ENCODE results near the gene MKRN3. TPM values are rescaled to one million over a fixed set of nuclear protein-coding genes. Genes with fewer than 3 reads are reported as not detected.

MKRN3 gene
- 1 to 10 TPM in 2 of 6 donors, under 1 TPM in 2, not detected in 2; 0.15 to 1.8 (median 0.94) TPM for polyA plus RNA-seq (ENCODE audit: low read depth in 6 of 6)

DNA sequence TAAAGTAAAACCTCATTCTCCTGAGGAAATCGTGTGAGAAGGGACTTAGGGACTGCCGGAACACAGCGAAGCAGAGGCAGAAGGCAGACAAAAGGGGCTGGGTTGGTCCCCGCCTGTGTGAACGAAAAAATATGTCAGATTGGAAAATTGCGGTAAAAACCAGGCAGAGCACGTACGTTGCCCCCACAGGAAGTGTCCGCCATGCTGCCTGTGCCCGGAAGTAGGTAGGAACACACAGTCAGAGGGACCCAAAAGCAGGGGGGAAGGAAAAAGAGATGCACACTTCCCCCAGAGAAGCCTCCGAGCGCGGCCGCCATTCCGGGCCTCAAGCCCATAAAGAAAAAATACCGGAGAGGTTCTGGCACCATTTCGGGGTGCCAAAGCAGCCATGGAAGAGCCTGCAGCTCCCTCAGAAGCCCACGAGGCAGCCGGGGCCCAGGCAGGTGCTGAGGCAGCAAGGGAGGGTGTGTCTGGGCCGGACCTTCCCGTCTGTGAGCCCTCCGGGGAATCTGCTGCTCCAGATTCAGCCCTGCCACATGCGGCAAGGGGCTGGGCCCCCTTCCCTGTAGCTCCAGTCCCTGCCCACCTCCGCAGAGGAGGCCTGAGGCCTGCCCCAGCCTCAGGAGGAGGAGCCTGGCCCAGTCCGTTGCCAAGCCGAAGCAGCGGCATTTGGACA is at the start of gene MKRN3:
MKRN3 (plus strand) TSS at position 280 of the 676 bp plus-strand sequence; CDS start at position 389, 109 bp downstream.
- H3K4me1 Mint-ChIP-seq = no peaks in the 10 kb centered on the region
- H3K27me3 Mint-ChIP-seq = peaks cover 0 to 8% (median 7%) of the 10 kb centered on the region in 3 donors
- DNase-seq = no peak
- peaks cover 0 to 5% (median 0%) of the 10 kb centered on the region in 7 donors for H3K9me3 Mint-ChIP-seq
- ATAC-seq (ENCODE audit: low read depth in 2 of 2) = peak in 1 of 2 donors; percentile 32
- peak within 1 kb of the TSS in 7 of 8 donors; percentile 28 to 86 (median 77) for H3K4me3 Mint-ChIP-seq
- peak within 1 kb of the TSS in 2 of 6 donors; percentile 26 to 82 for H3K27ac Mint-ChIP-seq
- H3K36me3 Mint-ChIP-seq = no peaks in the 10 kb centered on the region

DNA sequence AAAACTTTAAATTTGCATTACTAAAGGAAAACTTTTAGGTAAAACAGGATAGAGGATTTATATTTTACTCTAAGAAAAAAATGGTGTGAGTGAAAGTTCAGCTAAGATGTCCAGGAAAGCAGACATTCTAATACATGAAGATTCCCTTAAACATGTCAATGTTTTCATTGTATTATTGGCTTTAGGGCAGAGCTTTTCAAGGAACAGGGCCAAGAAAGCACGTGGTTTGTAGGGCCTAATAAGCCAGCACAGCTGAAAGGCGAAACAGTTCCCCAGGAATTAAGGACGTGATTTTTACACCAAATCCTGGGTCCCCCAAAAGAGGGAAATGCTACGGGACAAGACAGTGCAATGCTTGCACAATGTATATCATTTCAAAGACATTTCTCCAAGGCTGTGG is 48.6 kb upstream of the MKRN3 start:
- Mint-ChIP-seq H3K27ac (no peak overlapping the region), H3K9me3 (peaks cover 0 to 4% (median 1%) of the 10 kb centered on the region in 7 donors), H3K4me3 (no peak overlapping the region), H3K4me1 (no peaks in the 10 kb centered on the region), H3K36me3 (no peaks in the 10 kb centered on the region), H3K27me3 (peaks cover 0 to 7% (median 0%) of the 10 kb centered on the region in 3 donors)
- DNase-seq (no peak), ATAC-seq (ENCODE audit: low read depth in 2 of 2) (no peak)

DNA sequence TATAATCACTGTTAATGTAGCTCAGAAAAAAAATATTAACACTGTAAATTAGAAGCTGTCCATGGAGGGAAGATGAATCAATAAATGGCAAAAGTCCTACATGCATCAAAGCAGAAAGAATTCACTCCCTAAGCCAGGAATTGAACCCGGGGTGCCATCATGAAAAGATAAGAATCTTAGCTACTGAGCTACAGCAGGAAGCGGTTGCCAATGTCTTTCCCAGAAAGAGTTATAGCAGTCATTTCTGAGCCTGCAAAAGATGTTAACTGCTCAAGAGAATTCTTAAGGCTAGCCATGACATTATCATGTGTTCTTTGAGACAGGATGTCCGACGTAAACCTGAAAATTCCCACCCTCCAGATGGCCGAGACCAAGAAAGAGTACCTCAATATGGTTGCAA is 47.4 kb upstream of the MKRN3 start:
- no peak for ATAC-seq (ENCODE audit: low read depth in 2 of 2)
- no peak overlapping the region for H3K4me3 Mint-ChIP-seq
- H3K9me3 Mint-ChIP-seq = peaks cover 0 to 4% (median 1%) of the 10 kb centered on the region in 7 donors
- no peaks in the 10 kb centered on the region for H3K36me3 Mint-ChIP-seq
- peaks cover 0 to 7% (median 0%) of the 10 kb centered on the region in 3 donors for H3K27me3 Mint-ChIP-seq
- H3K27ac Mint-ChIP-seq = no peak overlapping the region
- H3K4me1 Mint-ChIP-seq = no peaks in the 10 kb centered on the region
- no peak for DNase-seq

DNA sequence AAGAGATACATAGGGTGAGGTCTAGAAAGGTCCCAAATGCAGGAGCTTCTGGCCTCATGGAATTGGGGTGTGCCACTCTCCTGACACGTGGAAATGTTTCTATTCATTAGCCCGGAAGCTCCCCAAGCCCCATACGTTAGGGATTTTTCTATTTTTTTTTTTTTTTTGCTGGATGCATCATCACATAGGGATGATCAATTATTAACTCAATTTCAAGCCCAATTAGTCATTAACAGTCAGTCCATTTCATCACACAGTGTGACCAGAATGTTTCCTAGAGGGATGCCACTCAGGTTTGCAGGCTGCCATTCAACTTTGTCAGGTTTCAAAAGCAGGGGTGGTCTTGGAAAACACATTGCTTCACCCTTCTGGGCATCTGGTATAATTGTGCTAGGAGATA is 40.7 kb upstream of the MKRN3 start:
- Mint-ChIP-seq H3K4me1 (no peaks in the 10 kb centered on the region), H3K27me3 (no peaks in the 10 kb centered on the region), H3K9me3 (peaks cover 0 to 2% (median 0%) of the 10 kb centered on the region in 7 donors), H3K4me3 (no peak overlapping the region), H3K27ac (no peak overlapping the region), H3K36me3 (no peaks in the 10 kb centered on the region)
- ATAC-seq (ENCODE audit: low read depth in 2 of 2) (no peak), DNase-seq (no peak)

DNA sequence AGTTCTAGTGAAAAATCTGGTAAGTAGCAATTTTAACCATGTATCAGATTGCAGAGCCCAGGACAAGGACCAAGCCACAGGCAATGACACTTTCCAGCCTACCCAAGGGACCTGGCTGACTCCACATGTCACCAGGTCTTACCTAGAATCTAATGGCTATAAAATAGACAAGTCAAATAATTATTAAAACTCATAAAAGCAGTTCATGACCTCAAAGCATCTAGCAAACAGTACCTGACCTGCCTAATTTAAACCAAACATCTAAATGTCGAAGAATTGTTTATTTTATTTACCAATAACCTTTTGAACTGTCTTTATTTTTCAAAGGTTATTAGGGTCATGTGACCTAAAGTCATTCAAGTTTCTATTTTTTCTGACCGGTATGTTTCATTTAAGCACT is 35.6 kb upstream of the MKRN3 start:
- no peak for ATAC-seq (ENCODE audit: low read depth in 2 of 2)
- Mint-ChIP-seq H3K9me3 (peaks cover 0 to 12% (median 0%) of the 10 kb centered on the region in 7 donors), H3K4me3 (no peak overlapping the region), H3K4me1 (no peaks in the 10 kb centered on the region), H3K36me3 (no peaks in the 10 kb centered on the region), H3K27ac (no peak overlapping the region), H3K27me3 (no peaks in the 10 kb centered on the region)
- DNase-seq = no peak

DNA sequence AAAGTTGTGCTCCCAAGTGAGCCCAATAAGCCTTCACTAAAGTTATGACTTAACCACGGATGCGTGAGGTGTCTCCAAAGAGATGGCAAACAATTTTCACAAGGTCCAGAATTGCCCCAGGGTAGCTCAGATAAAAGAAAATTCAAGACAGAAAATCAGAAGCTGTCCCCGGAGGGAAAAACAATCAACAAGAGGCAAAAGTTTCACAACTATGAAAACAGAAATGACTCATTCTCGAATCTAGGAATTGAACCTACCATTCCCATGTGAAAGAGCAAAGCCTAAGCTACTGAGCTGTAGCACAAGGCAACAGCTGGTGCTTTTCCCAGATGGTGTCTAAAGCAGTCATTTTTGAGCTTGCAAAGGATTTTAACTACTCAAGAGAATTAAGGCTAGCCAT is 33.5 kb upstream of the MKRN3 start:
- no peak for DNase-seq
- Mint-ChIP-seq H3K27ac (no peak overlapping the region), H3K9me3 (peaks cover 0 to 20% (median 6%) of the 10 kb centered on the region in 7 donors), H3K4me1 (no peaks in the 10 kb centered on the region), H3K27me3 (no peaks in the 10 kb centered on the region), H3K36me3 (no peaks in the 10 kb centered on the region), H3K4me3 (no peak overlapping the region)
- ATAC-seq (ENCODE audit: low read depth in 2 of 2) = no peak

DNA sequence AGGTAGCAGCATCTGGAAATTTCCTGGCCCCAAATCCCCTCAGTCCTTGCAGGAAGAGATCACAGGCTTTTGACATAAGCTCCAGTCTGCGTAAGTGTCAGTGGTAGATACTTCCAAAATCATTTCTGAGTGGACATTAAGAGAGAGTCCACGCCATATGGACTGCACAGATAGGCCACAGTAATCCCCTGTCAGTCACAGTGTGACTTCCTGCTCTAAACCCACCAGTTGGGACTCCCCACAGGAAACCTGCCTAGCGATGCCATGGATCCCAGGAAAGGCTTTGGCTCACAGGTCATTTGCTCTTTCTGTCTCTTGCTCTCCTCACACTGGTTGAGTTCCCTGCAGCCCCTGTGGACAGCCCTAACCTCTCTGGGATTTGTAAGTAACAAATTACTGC is 28.8 kb upstream of the MKRN3 start:
- Mint-ChIP-seq H3K4me3 (no peak overlapping the region), H3K27ac (no peak overlapping the region), H3K27me3 (no peaks in the 10 kb centered on the region), H3K4me1 (no peaks in the 10 kb centered on the region), H3K36me3 (no peaks in the 10 kb centered on the region), H3K9me3 (peaks cover 2 to 24% (median 6%) of the 10 kb centered on the region in 7 donors)
- ATAC-seq (ENCODE audit: low read depth in 2 of 2) (no peak), DNase-seq (no peak)

DNA sequence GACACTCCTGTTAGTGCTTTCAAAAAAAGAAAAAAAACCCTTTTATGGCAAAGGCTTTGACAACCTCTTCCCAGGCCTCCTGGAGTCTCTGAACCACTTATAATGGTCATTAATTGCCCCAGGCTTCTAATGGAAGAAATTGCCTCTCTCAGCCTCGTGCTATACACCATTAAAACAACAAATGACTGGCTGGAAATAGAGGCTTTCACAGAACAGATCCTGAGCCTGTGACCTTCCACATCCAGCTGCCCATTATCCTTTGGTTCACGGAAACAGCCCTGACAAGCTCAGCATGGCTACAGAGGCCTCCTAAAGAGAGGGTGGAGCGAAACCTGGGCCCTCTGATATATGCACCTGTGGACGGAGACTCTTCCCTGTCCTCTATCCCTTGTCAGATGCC is 26.8 kb upstream of the MKRN3 start:
- no peak overlapping the region for H3K27ac Mint-ChIP-seq
- H3K9me3 Mint-ChIP-seq = peaks cover 2 to 20% (median 10%) of the 10 kb centered on the region in 7 donors
- ATAC-seq (ENCODE audit: low read depth in 2 of 2) (no peak), DNase-seq (no peak)
- no peak overlapping the region for H3K4me3 Mint-ChIP-seq
- H3K4me1 Mint-ChIP-seq = no peaks in the 10 kb centered on the region
- H3K36me3 Mint-ChIP-seq = no peaks in the 10 kb centered on the region
- H3K27me3 Mint-ChIP-seq = no peaks in the 10 kb centered on the region

DNA sequence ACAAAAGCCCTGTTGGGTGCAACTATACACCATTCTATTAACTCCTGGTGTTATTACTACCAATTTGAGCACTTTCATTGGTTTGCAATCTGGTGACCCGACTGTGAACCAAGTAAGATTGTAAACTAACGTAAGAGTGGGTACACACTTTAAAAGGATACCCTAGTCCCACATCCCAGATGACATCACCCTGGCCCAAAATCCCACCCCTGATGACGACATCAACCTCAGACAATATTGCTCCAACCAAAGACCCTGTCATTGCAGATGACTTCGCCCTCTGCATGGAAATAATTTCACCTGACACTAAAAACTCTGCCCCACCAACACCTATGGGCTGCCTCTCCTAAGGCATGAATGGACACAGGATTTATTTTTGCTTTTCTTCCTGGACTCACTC is 25.6 kb upstream of the MKRN3 start:
- ATAC-seq (ENCODE audit: low read depth in 2 of 2) = no peak
- Mint-ChIP-seq H3K27me3 (no peaks in the 10 kb centered on the region), H3K36me3 (no peaks in the 10 kb centered on the region), H3K4me1 (no peaks in the 10 kb centered on the region), H3K9me3 (peaks cover 2 to 15% (median 6%) of the 10 kb centered on the region in 7 donors), H3K27ac (no peak overlapping the region), H3K4me3 (no peak overlapping the region)
- DNase-seq = no peak

DNA sequence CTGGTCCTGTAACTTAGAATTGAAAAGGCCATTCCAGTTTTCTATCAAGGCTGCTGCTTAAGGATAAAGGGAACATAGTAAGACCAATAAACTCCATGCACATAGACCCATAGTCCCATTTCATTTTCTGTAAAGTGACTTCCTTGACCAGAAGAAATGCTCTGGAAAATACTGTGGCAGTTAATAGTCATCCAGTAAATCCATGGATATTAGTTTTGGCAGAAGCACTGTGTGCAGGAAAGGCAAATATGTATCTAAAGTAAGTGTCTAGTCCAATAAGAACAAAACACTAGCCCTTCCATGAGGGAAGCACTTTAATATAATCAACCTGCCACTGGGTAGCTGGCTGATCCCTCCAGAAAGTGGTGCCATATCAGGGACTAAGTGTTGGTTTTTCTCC is 19.3 kb upstream of the MKRN3 start:
- Mint-ChIP-seq H3K27me3 (no peaks in the 10 kb centered on the region), H3K9me3 (peaks cover 0 to 9% (median 2%) of the 10 kb centered on the region in 7 donors), H3K36me3 (no peaks in the 10 kb centered on the region), H3K4me3 (no peak overlapping the region), H3K27ac (no peak overlapping the region), H3K4me1 (no peaks in the 10 kb centered on the region)
- ATAC-seq (ENCODE audit: low read depth in 2 of 2) = no peak
- no peak for DNase-seq

DNA sequence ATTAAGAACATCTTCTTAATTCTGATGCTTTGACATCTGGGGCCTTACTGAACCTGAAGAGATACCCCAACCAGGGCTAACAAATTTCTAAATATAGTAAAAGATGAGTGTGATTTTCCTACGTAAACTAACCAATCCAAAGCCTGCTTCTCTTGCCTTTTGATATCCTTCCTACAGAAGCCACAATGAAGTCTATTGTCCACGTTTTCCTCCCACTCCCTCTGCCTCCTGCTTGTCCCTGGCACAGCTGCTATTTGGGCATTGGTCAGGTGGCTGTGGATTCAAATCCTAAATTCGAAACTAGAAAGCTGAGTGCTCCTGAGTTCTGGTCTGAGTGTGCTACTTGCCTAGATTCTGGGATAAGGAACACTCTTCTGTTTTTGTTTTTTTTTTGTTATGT is 17.4 kb upstream of the MKRN3 start:
- no peak overlapping the region for H3K4me3 Mint-ChIP-seq
- H3K9me3 Mint-ChIP-seq = peaks cover 0 to 4% (median 0%) of the 10 kb centered on the region in 7 donors
- no peaks in the 10 kb centered on the region for H3K4me1 Mint-ChIP-seq
- no peak overlapping the region for H3K27ac Mint-ChIP-seq
- no peak for ATAC-seq (ENCODE audit: low read depth in 2 of 2)
- H3K27me3 Mint-ChIP-seq = no peaks in the 10 kb centered on the region
- no peaks in the 10 kb centered on the region for H3K36me3 Mint-ChIP-seq
- no peak for DNase-seq

DNA sequence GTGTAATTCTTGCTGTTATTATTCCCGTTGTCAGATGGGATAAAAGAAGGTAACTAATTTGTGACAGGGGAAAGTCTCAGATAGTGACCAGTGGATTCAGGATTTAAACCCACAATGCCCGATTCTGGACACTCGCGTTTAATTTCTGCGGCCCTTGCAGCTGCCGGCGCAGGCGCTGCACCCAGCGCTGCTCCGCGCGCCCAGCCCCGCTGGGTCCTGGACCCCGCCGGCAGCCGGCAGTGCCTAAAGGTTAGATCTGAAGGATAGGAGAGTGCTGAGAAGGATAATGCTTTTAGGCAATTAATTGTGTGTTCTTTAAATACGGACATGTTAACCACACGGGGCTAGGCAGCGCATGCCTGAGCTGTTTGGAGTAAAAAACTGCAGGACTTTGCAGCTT is 3.6 kb upstream of the MKRN3 start:
- H3K9me3 Mint-ChIP-seq = peaks cover 0 to 5% (median 0%) of the 10 kb centered on the region in 7 donors
- DNase-seq (no peak), ATAC-seq (ENCODE audit: low read depth in 2 of 2) (no peak)
- H3K4me1 Mint-ChIP-seq = no peaks in the 10 kb centered on the region
- H3K36me3 Mint-ChIP-seq = no peaks in the 10 kb centered on the region
- H3K27me3 Mint-ChIP-seq = peaks cover 0 to 7% (median 4%) of the 10 kb centered on the region in 3 donors
- H3K27ac Mint-ChIP-seq = no peak overlapping the region
- H3K4me3 Mint-ChIP-seq = no peak overlapping the region

DNA sequence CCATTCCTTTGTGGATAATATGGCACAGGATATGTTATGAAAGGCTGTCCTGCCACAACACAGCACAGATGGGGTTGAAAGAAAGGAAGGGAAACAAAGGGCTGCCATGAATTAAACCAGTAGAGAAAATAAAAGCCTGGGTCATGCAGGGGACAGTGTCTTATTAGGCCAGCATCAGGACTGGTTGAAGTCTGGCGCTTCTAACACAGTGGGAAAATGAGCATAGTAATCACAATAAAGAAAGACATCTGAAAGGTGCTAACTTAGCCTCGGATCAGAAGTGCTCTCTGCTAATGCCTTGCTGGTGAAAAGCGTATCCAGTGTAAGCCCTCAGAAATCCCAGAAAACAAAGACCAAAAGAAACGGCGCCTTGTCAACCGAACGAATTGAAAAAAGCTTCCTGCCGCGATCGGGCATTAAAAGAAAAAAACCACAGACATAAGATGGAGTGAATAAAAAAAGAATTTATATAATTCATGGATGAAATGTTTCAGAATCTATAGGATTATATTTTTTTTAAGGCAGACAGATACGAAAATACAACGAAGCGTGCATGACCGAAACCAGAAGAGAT is 566 bp upstream of the MKRN3 start:
- H3K4me3 Mint-ChIP-seq = peak overlapping the region in 6 of 8 donors; percentile 11 to 86 (median 68)
- no peak overlapping the region for H3K27ac Mint-ChIP-seq
- peaks cover 0 to 5% (median 0%) of the 10 kb centered on the region in 7 donors for H3K9me3 Mint-ChIP-seq
- peaks cover 0 to 8% (median 7%) of the 10 kb centered on the region in 3 donors for H3K27me3 Mint-ChIP-seq
- no peaks in the 10 kb centered on the region for H3K4me1 Mint-ChIP-seq
- ATAC-seq (ENCODE audit: low read depth in 2 of 2) (no peak), DNase-seq (no peak)
- no peaks in the 10 kb centered on the region for H3K36me3 Mint-ChIP-seq

DNA sequence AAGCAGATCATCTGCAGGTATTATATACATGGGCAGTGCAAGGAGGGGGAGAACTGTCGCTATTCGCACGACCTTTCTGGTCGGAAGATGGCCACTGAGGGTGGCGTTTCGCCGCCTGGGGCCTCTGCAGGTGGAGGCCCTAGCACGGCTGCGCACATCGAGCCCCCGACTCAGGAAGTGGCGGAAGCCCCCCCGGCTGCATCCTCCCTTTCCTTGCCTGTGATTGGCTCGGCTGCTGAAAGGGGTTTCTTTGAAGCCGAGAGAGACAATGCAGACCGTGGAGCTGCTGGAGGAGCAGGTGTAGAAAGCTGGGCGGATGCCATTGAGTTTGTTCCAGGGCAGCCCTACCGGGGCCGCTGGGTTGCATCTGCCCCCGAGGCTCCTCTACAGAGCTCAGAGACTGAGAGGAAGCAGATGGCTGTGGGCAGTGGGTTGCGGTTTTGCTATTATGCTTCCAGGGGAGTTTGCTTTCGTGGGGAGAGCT is 639 bp downstream of the MKRN3 start:
- no peak for DNase-seq
- Mint-ChIP-seq H3K27me3 (peaks cover 0 to 8% (median 2%) of the 10 kb centered on the region in 3 donors), H3K36me3 (no peaks in the 10 kb centered on the region), H3K4me3 (peak overlapping the region in 7 of 8 donors; percentile 28 to 86 (median 51)), H3K4me1 (no peaks in the 10 kb centered on the region), H3K9me3 (peaks cover 0 to 3% (median 0%) of the 10 kb centered on the region in 7 donors), H3K27ac (no peak overlapping the region)
- ATAC-seq (ENCODE audit: low read depth in 2 of 2) = peak in 1 of 2 donors; percentile 20
